K562 (cell line): ENCODE results near the gene ZFYVE28. TPM values are rescaled to one million over a fixed set of nuclear protein-coding genes. Genes with fewer than 3 reads are reported as not detected.

Experiments used
- CHD2 ChIP-seq: IDR thresholded peaks from 2 replicates; pipeline ENCODE4 v1.6.1; 2011; ENCODE audit warnings: low read depth, low read length
- CREB1 ChIP-seq, 2 experiments: sonication (generic) in 1 of 2; formaldehyde crosslinking in 1 of 2; IDR thresholded peaks; 2 replicates each; pipeline versions ENCODE4 v1.6.1 to v1.8.0; 2012 to 2022; ENCODE audit warnings: inconsistent platforms in 1 of 2, mild to moderate bottlenecking in 1 of 2, missing genetic modification reagents in 1 of 2, moderate library complexity in 1 of 2
- CREB3L1 ChIP-seq: fragments of 450-650 bp; IDR thresholded peaks from 2 replicates; pipeline ENCODE4 v1.6.1; 2014; ENCODE audit warnings: low read depth, mild to moderate bottlenecking, moderate library complexity, borderline replicate concordance
- EP400 ChIP-seq: fragments of 450-650 bp; IDR thresholded peaks from 2 replicates; pipeline ENCODE4 v1.6.1; 2017; ENCODE audit warnings: antibody characterized with exemption, mild to moderate bottlenecking, moderate library complexity
- ERF ChIP-seq: fragments of 450-650 bp; formaldehyde crosslinking; IDR thresholded peaks from 2 replicates; pipeline ENCODE4 v1.4.0; 2020; ENCODE audit warnings: mild to moderate bottlenecking, mixed read lengths
- FOXK1 ChIP-seq: sonication (generic); formaldehyde crosslinking; IDR thresholded peaks from 2 replicates; pipeline ENCODE4 v1.8.0; 2022; ENCODE audit warnings: missing genetic modification reagents, mild to moderate bottlenecking, borderline replicate concordance
- KLF13 ChIP-seq: fragments of 450-650 bp; IDR thresholded peaks from 2 replicates; pipeline ENCODE4 v1.6.1; 2016; ENCODE audit warnings: missing genetic modification characterization, low read depth, mild to moderate bottlenecking, missing compliant biosample characterization, moderate library complexity, borderline replicate concordance
- LARP7 ChIP-seq: fragments of 450-650 bp; IDR thresholded peaks from 2 replicates; pipeline ENCODE4 v1.6.1; 2016
- MAFF ChIP-seq: IDR thresholded peaks from 2 replicates; pipeline ENCODE4 v1.6.1; 2012; ENCODE audit warnings: low read length, improper control_type of control experiment
- NFE2L1 ChIP-seq: fragments of 450-650 bp; IDR thresholded peaks from 2 replicates; pipeline ENCODE4 v1.6.1; 2016; ENCODE audit warnings: missing genetic modification characterization, low read depth, mild to moderate bottlenecking, missing compliant biosample characterization, moderate library complexity, borderline replicate concordance
- NFXL1 ChIP-seq: fragments of 450-650 bp; formaldehyde crosslinking; IDR thresholded peaks from 2 replicates; pipeline ENCODE4 v1.4.0; 2021; ENCODE audit warnings: mild to moderate bottlenecking
- PCBP2 ChIP-seq: fragments of 200-400 bp; formaldehyde crosslinking; IDR thresholded peaks from 2 replicates; pipeline ENCODE4 v1.6.1; 2018; ENCODE audit warnings: low read length, low read depth, mild to moderate bottlenecking, moderate library complexity; ENCODE audit not compliant: poor library complexity, severe bottlenecking
- SRF ChIP-seq, 2 experiments: fragments of 250-450, 450-650 bp in 1 of 2; sonication (Bioruptor Pico) in 1 of 2; sonication (generic) in 1 of 2; formaldehyde crosslinking; IDR thresholded peaks; 2 replicates each; pipeline versions ENCODE4 v1.5.0 to v1.5.1; 2020 to 2022; ENCODE audit warnings: mild to moderate bottlenecking in 1 of 2, missing genetic modification reagents in 1 of 2
- TBL1XR1 ChIP-seq, 2 experiments: IDR thresholded peaks; 2 replicates each; pipeline ENCODE4 v1.6.1; 2012; ENCODE audit warnings: improper control_type of control experiment in 2 of 2, low read length in 2 of 2, mild to moderate bottlenecking in 1 of 2
- ZNF384 ChIP-seq: IDR thresholded peaks from 2 replicates; pipeline ENCODE4 v1.6.1; 2012; ENCODE audit warnings: low read depth, low read length, improper control_type of control experiment
- ZNF699 ChIP-seq: fragments of 250-450 bp; sonication (Bioruptor Pico); IDR thresholded peaks from 2 replicates; pipeline ENCODE4 v1.8.0; 2021; ENCODE audit warnings: mild to moderate bottlenecking, moderate library complexity; ENCODE audit not compliant: insufficient replicate concordance
- polyA plus RNA-seq, 8 experiments: library from polyadenylated mRNA; depleted of rRNA in 4 of 8; stranded (reverse) in 5 of 8; unstranded in 3 of 8; fragments of >200 nt; fragmentation: Nextera tagmentation in 2 of 8; fragmentation: Illumina TruSeq in 1 of 8; extraction: Ambion mirVana in 2 of 8; extraction: Trizol in 1 of 8; gene quantifications; 2 replicates each; pipeline versions ENCODE4 v1.2.1 to v1.2.3, GENCODE V29; 2011 to 2014; ENCODE audit warnings: inconsistent platforms in 1 of 8, missing spikeins in 1 of 8
- total RNA-seq, 7 experiments: library from RNA; depleted of rRNA in 6 of 7; stranded (reverse); fragments of >200 nt in 6 of 7; fragmentation: Illumina TruSeq in 2 of 7; extraction: Trizol in 2 of 7; gene quantifications; 2 replicates each; pipeline versions ENCODE4 v1.2.1 to v1.2.3, GENCODE V29; 2011 to 2021; ENCODE audit warnings: low replicate concordance in 1 of 7
- TF ChIP-seq, protein P1 (sequence below): fragments of 250-450 bp; sonication (Bioruptor Pico); IDR thresholded peaks from 2 replicates; pipeline ENCODE4 v1.9.0; 2021; ENCODE audit warnings: mild to moderate bottlenecking, inconsistent platforms
- TF ChIP-seq, protein P2 (sequence below): fragments of 250-450 bp; sonication (Bioruptor Pico); IDR thresholded peaks from 2 replicates; pipeline ENCODE4 v1.8.0; 2021; ENCODE audit warnings: mild to moderate bottlenecking, moderate library complexity
- TF ChIP-seq, protein P3 (sequence below): fragments of 250-450 bp; sonication (Bioruptor Pico); IDR thresholded peaks from 2 replicates; pipeline ENCODE4 v1.5.0; 2022; ENCODE audit warnings: mild to moderate bottlenecking

The ZFYVE28 gene
- total and polyA plus RNA-seq, 9 of the 15 experiments (the other 6 are each of a cell fraction or from before 2014, with no cell fraction given): 1.3 to 24.8 (median 8.9) TPM

GRCh38 chr4:2441393-2442174, 23.1 kb upstream of the ZFYVE28 start (continued):
- TF ChIP-seq, protein P1, sequence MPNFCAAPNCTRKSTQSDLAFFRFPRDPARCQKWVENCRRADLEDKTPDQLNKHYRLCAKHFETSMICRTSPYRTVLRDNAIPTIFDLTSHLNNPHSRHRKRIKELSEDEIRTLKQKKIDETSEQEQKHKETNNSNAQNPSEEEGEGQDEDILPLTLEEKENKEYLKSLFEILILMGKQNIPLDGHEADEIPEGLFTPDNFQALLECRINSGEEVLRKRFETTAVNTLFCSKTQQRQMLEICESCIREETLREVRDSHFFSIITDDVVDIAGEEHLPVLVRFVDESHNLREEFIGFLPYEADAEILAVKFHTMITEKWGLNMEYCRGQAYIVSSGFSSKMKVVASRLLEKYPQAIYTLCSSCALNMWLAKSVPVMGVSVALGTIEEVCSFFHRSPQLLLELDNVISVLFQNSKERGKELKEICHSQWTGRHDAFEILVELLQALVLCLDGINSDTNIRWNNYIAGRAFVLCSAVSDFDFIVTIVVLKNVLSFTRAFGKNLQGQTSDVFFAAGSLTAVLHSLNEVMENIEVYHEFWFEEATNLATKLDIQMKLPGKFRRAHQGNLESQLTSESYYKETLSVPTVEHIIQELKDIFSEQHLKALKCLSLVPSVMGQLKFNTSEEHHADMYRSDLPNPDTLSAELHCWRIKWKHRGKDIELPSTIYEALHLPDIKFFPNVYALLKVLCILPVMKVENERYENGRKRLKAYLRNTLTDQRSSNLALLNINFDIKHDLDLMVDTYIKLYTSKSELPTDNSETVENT (CRISPR knock-in tag): no peak
- TF ChIP-seq, protein P2, sequence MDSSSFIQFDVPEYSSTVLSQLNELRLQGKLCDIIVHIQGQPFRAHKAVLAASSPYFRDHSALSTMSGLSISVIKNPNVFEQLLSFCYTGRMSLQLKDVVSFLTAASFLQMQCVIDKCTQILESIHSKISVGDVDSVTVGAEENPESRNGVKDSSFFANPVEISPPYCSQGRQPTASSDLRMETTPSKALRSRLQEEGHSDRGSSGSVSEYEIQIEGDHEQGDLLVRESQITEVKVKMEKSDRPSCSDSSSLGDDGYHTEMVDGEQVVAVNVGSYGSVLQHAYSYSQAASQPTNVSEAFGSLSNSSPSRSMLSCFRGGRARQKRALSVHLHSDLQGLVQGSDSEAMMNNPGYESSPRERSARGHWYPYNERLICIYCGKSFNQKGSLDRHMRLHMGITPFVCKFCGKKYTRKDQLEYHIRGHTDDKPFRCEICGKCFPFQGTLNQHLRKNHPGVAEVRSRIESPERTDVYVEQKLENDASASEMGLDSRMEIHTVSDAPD: no peak
- TF ChIP-seq FOXK1 (0 out of 2 replicates have a peak, but pooled peaks have one; percentile 24), CREB1 (IDR thresholded peaks at IDR 0.05) (peak; percentile 30; the same call in 1 of the 2 replicates), CREB1 (CRISPR knock-in tag; IDR thresholded peaks at IDR 0.05) (peak; percentile 65), EP400 (peak; percentile 38; the same call in 1 of the 2 replicates), NFXL1 (CRISPR knock-in tag) (no peak), LARP7 (no peak), ZNF699 (CRISPR knock-in tag) (no peak), KLF13 (peak; percentile 65; the same call in 1 of the 2 replicates), TBL1XR1 (IDR thresholded peaks at IDR 0.05; ENCODE audit: low read length in 2 of 2) (0 out of 4 replicates have a peak, but pooled peaks of 1 of the 2 experiments have one; percentile 37), SRF (CRISPR knock-in tag; IDR thresholded peaks at IDR 0.05) (0 out of 4 replicates have a peak, but pooled peaks of 1 of the 2 experiments have one; percentile 29), CHD2 (no peak), CREB3L1 (0 out of 2 replicates have a peak, but pooled peaks have one; percentile 43), ERF (CRISPR knock-in tag) (no peak), MAFF (no peak), ZNF384 (no peak), PCBP2 (no peak), NFE2L1 (tag) (no peak)
- TF ChIP-seq, protein P3, sequence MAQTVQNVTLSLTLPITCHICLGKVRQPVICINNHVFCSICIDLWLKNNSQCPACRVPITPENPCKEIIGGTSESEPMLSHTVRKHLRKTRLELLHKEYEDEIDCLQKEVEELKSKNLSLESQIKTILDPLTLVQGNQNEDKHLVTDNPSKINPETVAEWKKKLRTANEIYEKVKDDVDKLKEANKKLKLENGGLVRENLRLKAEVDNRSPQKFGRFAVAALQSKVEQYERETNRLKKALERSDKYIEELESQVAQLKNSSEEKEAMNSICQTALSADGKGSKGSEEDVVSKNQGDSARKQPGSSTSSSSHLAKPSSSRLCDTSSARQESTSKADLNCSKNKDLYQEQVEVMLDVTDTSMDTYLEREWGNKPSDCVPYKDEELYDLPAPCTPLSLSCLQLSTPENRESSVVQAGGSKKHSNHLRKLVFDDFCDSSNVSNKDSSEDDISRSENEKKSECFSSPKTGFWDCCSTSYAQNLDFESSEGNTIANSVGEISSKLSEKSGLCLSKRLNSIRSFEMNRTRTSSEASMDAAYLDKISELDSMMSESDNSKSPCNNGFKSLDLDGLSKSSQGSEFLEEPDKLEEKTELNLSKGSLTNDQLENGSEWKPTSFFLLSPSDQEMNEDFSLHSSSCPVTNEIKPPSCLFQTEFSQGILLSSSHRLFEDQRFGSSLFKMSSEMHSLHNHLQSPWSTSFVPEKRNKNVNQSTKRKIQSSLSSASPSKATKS (CRISPR knock-in tag): no peak
